Measurements from ENCODE around the gene FBXO44.

Gene FBXO44

GRCh38 chr1:11640101-11640500, 14.6 kb upstream of the FBXO44 start:
- DNase-seq (ENCODE audit: low read depth in 2 of 2): no peak

GRCh38 chr1:11640944-11641343, 13.7 kb upstream of the FBXO44 start:
- DNase-seq (ENCODE audit: low read depth in 2 of 2): no peak

DNA sequence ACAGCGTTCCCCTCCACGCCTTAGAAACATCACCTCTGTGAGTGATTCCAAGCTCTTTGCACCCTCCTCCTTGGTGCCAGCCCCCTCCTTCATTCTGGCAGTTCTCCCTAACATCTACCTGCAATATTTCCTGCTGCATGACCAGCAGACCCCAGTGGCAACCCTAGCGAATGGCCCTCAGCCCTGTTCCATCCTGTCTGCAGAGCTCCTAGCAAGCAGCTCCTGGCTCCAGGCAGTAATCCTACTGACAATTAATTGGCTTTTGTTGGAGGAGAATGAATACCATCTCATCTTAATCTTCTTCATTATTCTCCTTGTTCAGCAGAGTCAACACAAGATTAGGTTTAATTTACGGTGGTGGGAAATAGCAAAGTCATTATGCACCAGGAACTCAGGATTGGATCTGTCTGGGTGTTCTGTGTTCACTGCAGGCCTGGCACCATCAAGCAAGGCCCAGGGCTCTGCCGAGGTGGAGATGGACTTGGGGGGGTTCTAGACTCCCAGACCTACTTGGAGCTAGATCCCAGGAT, 12.8 kb upstream of the FBXO44 start:
- DNase-seq (ENCODE audit: low read depth in 2 of 2): no peak

- peak in 1 of 2 donors; percentile 49 for DNase-seq (ENCODE audit: low read depth in 2 of 2)
Observed at GRCh38 chr1:11642418-11643017, 12.2 kb upstream of the FBXO44 start.

- DNase-seq (ENCODE audit: low read depth in 2 of 2): no peak
Observed at GRCh38 chr1:11643782-11644181, 10.9 kb upstream of the FBXO44 start.

DNA sequence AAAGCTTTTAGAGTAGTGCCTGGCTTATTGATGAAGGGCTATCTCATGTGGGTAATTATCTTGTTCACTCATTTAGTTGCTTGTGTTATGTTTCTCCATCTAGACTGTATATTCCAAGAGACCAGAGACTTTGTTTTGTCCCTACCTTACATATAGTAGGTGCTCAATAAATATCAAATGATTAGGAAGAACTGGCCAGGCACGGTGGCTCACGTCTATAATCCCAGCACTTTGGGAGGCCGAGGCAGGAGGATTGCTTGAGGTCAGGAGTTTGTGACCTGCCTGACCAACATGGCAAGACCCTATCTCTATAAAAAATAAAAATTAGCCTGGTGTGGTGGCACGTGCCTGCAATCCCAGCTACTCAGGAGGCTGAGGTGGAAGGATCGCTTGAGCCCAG, 9.4 kb upstream of the FBXO44 start:
- DNase-seq (ENCODE audit: low read depth in 2 of 2): no peak

- peak; percentile 42 to 55 for DNase-seq (ENCODE audit: low read depth in 2 of 2)
Observed at GRCh38 chr1:11645670-11646265, 8.9 kb upstream of the FBXO44 start.

- no peak for DNase-seq (ENCODE audit: low read depth in 2 of 2)
Observed at GRCh38 chr1:11646317-11646716, 8.4 kb upstream of the FBXO44 start.

DNA sequence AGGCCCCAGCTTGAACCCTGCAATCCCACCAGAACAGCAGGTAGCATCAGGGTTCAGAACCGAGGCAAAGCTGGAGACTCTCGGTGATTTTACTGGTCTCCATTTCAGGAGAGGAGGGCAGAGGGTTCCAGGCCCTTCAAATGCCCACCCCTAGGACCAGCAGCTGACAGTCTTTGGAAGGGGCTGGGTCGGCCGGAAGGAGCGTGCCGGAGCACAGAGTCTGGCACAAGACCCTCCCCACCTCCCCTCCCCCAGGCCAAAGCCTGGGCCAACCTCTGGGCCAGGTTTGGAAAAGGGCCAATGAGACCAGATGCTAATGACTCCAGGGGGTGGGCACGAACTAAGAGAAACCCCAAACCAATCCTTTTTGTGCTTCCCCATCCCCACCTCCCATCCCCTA, 7.3 kb upstream of the FBXO44 start:
- no peak for DNase-seq (ENCODE audit: low read depth in 2 of 2)

DNA sequence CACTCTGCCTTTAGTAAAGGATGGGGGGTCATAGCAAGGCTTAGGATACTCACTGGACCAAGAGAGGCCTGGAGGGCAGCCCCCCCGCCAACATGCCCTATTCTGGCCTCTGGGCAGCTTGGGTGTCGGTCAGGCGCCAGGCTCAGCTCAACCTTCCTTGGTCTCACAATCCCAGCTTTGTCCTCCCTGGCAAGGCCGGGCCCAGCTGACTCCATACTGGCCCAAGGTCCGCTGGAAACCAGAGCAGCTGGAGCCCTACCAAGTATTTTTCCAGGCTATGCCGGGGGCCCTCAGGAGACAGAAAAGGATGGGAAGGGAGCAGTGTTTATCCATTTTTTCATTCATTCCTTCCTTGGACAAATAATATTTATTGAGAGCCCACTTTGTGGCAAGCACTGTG, 6.6 kb upstream of the FBXO44 start:
- no peak for DNase-seq (ENCODE audit: low read depth in 2 of 2)

DNA sequence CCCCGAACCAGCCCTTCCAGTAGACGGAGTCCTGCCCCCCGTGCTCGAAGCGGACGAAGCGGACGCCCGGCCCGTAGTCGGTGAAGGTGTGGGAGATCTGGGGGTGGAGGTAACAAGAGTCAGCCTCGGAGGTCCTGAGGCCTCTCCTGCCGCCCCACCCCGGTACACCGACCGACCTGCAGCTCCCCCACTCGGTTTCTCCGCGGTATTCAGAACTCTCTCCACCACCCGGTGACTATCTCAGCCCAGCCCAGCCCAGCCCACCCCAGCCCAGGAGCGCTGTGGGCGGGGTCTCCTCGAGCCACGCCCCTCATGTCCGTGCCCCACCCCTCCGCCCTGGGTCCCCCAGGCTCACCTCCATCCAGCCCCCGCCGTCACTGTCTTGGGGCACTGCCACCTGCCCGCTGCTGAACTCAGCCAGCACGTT, 5.9 kb upstream of the FBXO44 start:
- no peak for DNase-seq (ENCODE audit: low read depth in 2 of 2)

DNA sequence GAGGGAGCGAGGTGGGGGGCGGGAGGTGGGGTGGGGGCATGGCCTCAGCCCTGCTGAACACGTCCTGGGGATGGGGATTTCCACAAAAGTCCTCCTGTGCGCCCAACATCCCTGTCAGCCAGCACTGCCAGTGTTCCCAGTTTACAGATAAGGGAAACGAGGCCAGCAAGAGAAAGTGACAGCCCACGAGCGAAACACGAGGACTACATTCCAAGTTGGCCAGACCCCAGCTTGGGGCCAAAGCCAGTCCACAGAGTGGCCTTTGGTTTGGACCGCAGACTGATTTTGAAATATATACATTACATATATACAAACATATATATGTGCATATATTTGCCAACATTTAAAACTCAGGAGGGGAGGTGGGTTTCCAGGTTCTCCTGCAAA, 5.4 kb upstream of the FBXO44 start:
- DNase-seq (ENCODE audit: low read depth in 2 of 2): no peak

GRCh38 chr1:11649624-11650330, 4.9 kb upstream of the FBXO44 start:
- no peak for DNase-seq (ENCODE audit: low read depth in 2 of 2)

DNA sequence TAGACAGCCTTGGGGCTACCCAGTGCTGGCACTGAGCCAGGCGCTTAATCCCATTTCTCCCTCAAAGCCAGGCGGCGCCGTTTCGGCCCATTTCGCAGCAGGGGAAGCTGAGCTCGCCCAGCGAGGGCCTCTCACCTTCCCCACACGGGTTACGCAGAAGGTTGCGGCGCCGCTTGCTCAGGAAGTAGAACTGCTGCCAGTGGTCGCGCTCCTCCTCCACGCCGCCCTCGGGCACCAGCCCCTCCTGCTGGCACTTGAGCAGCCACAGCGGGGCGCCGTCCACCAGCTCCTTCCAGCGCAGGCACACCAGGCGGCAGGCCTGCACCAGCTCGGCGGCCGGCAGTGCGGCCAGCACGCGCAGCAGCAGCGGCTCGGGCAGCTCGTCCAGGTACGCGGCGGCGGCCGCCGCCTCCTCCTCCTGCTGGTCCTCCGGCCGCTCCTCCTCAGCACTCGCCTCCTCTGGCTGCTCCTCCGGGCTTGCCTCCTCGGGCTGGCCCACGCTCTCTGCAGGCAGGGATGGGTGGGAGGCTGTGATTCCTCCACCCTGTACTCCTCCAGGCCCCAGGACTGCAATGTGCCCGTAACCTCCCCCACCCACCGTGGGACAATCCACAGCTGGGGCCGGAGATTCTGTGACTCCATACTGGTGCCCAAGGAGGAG, 4.2 kb upstream of the FBXO44 start:
- peak; percentile 59 to 63 for DNase-seq (ENCODE audit: low read depth in 2 of 2)

GRCh38 chr1:11651017-11651416, 3.7 kb upstream of the FBXO44 start:
- DNase-seq (ENCODE audit: low read depth in 2 of 2): no peak

DNA sequence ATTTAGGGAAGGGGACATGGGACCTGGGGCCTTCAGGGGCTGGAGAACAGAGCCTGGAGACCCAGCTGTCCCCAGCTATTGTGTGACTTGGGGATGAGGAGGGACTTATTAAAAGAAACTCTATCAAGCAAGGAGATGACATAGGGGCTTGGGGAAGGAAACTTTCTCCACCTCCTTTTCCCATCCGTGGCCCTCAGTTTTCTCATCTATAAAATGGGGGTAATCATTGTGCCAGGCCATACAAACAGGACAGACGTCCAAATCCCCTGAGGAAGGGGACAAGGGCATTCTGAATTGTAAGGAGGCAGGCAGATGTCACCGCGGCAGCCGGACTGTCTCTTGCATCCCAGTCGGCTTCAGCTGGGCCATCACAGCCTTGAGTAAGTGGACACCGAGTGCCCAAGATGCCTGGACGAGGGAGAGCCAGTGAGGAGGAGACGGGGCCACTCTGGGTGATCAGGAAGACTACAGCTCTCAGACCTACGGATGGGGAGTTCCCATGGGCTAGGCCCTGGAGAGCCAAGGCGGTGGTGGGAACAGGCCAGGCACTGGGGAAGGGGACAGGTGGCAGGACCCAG, 2.4 kb upstream of the FBXO44 start:
- DNase-seq (ENCODE audit: low read depth in 2 of 2): no peak

DNA sequence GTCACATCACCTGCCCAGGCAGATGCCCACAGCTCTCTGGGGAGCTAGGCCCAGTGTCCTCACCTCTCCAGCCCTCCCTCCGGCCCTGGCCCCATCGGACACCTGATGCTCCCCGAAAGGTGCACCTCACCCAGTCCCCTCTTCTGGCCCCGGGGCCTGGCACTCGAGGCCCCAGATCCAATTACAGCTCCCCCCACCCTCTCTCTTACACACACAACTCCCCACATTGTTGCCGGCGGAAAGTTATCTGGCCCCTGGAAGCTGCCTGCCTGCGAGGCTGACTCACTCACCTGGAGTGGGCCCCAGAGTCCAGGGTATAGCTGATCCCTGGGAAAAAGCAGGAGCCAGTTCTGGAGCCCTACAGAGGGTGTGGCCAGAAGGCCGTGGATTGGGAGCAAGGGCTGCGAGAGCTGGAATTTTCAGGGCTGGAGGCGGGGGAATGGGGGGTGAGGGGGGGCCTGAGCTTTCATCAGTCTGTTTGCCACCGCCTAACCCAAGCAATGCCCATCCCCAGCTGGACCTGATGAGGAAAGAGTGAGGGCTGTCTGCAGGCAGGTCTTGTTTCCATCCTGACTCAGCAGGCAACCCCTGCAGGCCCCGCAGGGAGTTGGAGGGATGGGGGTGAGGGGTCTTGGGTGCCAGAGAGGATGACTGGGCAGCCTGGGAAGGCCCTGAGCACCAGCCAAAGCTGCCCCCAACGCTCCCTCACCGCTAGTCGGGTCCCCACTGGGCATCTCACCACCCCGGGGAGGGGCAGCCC, 1.4 kb upstream of the FBXO44 start:
- no peak for DNase-seq (ENCODE audit: low read depth in 2 of 2)

GRCh38 chr1:11653861-11654136, 878 bp upstream of the FBXO44 start:
- DNase-seq (ENCODE audit: low read depth in 2 of 2): no peak

DNA sequence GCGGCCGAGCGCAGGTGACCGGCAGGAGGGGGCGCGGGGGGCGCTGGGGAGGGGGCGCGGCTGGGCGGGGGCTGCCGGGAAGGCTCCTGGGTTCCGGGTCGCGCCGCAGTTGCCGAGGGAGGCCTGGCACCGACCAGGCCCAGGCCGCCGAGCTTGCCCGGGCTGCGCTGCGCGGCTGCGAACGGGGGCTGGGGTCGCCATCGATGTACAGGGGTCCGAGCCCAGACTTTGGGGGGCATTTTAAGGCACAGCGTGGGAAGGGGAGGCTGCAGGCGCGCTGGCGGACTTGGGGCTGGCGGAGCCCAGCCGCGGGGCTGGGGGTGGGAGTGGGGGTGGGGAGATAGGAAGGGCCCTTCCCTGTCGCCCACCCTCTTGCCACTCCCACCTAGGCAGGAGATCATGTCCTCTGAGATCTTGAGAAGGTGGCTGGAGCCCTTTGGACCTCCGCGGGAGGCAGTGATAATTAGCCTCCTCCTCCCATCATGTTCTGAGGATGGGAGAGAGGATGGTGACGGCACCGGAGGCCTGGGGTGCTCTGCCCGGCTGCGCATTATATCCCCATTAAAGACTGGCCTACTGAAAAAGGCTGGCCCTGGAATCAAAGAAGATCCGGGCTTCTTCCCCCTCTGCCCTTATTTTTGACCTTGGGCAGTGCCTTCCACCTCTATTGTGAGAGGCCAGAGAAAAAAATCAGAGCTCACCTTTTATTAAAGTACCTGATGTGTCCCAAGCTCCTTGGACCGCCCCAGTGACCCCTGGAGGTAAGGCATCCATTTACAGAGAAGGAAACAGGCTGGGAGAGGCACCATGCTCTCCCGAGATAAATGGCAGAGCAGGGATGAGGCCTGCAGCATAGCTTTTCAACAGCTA, 497 bp downstream of the FBXO44 start:
- DNase-seq (ENCODE audit: low read depth in 2 of 2): no peak

GRCh38 chr1:11657654-11658053, 3.0 kb downstream of the FBXO44 start:
- no peak for DNase-seq (ENCODE audit: low read depth in 2 of 2)

GRCh38 chr1:11658542-11658941, 3.9 kb downstream of the FBXO44 start:
- no peak for DNase-seq (ENCODE audit: low read depth in 2 of 2)

All from stimulated activated CD8-positive, alpha-beta memory T cell treated with anti-CD3 and anti-CD28 coated beads, Interleukin-15, amount 100 ng/mL, for 4 hours (primary cell).